ENCODE measurements around the gene BAHCC1. TPM values are rescaled to one million over a fixed set of nuclear protein-coding genes. Genes with fewer than 3 reads are reported as not detected.
A peak's percentile ranks its signal among the peaks of the same experiment; 100 is the strongest.

The BAHCC1 gene
- total and polyA plus RNA-seq, 2 of the 4 experiments (the other 2 are of a cell fraction) = 0.36 to 7.8 TPM

DNA sequence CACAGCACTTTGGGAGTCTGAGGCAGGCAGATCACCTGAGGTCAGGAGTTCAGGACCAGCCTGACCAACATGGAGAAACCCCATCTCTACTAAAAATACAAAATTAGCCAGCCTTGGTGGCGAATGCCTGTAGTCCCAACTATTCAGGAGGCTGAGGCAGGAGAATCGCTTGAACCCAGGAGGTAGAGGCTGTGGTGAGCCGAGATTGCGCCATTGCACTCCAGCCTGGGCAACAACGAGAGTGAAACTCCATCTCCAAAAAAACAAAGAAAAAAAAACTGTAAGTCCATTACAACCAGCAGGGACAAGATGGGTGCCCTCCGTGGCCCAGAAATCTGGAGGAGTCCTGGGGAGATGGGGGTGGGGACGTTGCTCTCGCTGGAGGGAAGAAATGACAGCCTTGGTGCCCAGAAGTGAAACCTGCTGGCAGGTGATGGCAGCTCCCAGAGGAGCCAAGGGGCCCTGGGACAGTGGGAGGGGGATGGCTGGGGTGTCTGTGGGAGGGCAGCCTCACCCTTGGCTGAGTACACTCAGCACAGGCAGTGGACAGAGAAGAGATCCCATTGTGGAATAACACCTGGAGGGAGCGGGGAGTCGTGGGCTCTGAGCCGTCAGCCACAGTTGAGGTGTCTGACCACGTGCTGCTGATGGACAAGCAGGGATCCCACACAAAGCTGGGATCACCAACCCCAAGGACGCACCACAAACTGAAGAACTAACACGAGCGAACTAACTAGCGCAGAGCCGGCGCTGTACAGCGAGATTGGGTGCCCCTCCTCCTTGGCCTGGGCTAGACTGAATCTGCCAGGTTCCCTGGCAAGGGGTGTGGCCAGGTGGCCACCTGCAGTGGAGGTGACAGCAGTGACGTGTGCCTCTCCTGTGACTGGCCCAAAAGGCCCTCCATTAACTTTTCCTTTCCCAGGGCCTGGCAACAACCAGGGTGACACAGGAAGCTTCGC is 46.9 kb upstream of the BAHCC1 start:
- no peak overlapping the region for H4K91ac ChIP-seq (ENCODE audit: insufficient read depth, low read depth, low read length)
- H3K4me3 ChIP-seq (ENCODE audit: insufficient read depth, low read depth, low read length) = no peak overlapping the region
- peaks cover 10% of the 10 kb centered on the region for H4K20me1 ChIP-seq (ENCODE audit: insufficient read depth, low read length)
- in situ Hi-C loops (cut with MboI; ENCODE audit: low sequenced_read_pairs) (no loop called here), intact Hi-C loops (cut with micrococcal nuclease) (no loop called here), dilution Hi-C loops (cut with HindIII; ENCODE audit: low sequenced_read_pairs, unreplicated experiment) (no loop called here)
- DNase-seq (no peak), ATAC-seq (ENCODE audit: low read depth) (no peak)
- H3K4me1 ChIP-seq (ENCODE audit: control insufficient read depth, insufficient read depth, low read length) = peaks cover 6% of the 10 kb centered on the region; the same call in 1 of the 2 replicates
- TF ChIP-seq CEBPB (IDR thresholded peaks at IDR 0.05; ENCODE audit: low read depth, low read length) = 0 out of 2 replicates have a peak, but pooled peaks have one; percentile 1
- no peak for TF ChIP-seq SMC3 (IDR thresholded peaks at IDR 0.05; ENCODE audit: low read depth, low read length)
- no peak overlapping the region for H3K27ac ChIP-seq (ENCODE audit: insufficient read depth, low read length)
- no peak overlapping the region for H2BK5ac ChIP-seq (ENCODE audit: low read depth, low read length, poor library complexity, severe bottlenecking)
- no peak overlapping the region for H2BK20ac ChIP-seq (ENCODE audit: low read depth, low read length)
- peak overlapping the region; percentile 14; the same call in 1 of the 2 replicates for H2AK5ac ChIP-seq (ENCODE audit: low read depth, low read length)
- CTCF ChIA-PET = no interaction called here
- no peak overlapping the region for H2BK120ac ChIP-seq (ENCODE audit: low read depth, low read length)
- no peak overlapping the region for H3K18ac ChIP-seq (ENCODE audit: low read depth, low read length)
- peaks cover 10% of the 10 kb centered on the region; the same call in 1 of the 2 replicates for H3K9me1 ChIP-seq (ENCODE audit: insufficient read depth, low read length)
- no peak overlapping the region for H3K23ac ChIP-seq (ENCODE audit: low read depth, low read length)
- H3K14ac ChIP-seq (replicated peaks; ENCODE audit: low read depth, low read length) = 0 out of 2 replicates have a peak overlapping the region, but pooled peaks have one; percentile 7
- H3K9me3 ChIP-seq (ENCODE audit: control insufficient read depth, insufficient read depth, low read length) = no peaks in the 10 kb centered on the region
- no peak overlapping the region for H3K9ac ChIP-seq (ENCODE audit: low read depth, low read length)
- peak overlapping the region; percentile 6 for H2AFZ ChIP-seq (replicated peaks; ENCODE audit: low read length, poor library complexity)
- no peak overlapping the region for H3K4me2 ChIP-seq (ENCODE audit: low read depth, low read length)
- H2BK15ac ChIP-seq (ENCODE audit: low read depth, low read length) = no peak overlapping the region
- no peak overlapping the region for H4K5ac ChIP-seq (ENCODE audit: low read depth, low read length)
- no peaks in the 10 kb centered on the region for H3K27me3 ChIP-seq (ENCODE audit: control insufficient read depth, insufficient read depth, low read length)
- H4K8ac ChIP-seq (ENCODE audit: low read depth in 2 of 2, low read length in 2 of 2) = no peak overlapping the region
- WGBS, 2 experiments (ENCODE audit: extremely low coverage in 2 of 2, insufficient read length in 1 of 2) = 96% methylated on average over 7 of the region's 21 CpGs; no CpG with 5 or more reads in 1 of the 2 experiments
- H3K4ac ChIP-seq (ENCODE audit: low read depth, low read length) = no peak overlapping the region
- no peak overlapping the region for H2AK9ac ChIP-seq (replicated peaks; ENCODE audit: low read depth, low read length, poor library complexity)
- no peak overlapping the region for H3K56ac ChIP-seq (ENCODE audit: extremely low read depth, insufficient read depth, low read length)
- POLR2A ChIA-PET (ENCODE audit: unreplicated experiment) = no interaction called here
- no peaks in the 10 kb centered on the region for H3K36me3 ChIP-seq (ENCODE audit: control insufficient read depth, insufficient read depth, low read length)
- H3K79me1 ChIP-seq (ENCODE audit: low read depth in 1 of 2, low read length in 2 of 2) = peaks cover 3 to 8% of the 10 kb centered on the region in 2 experiments; a peak in 3 of 4 replicates
- BruUV-seq (replicated peaks) = no TSS peak
